GM12878 (cell line): ENCODE data around the gene TMPRSS4. TPM values are rescaled to one million over a fixed set of nuclear protein-coding genes. Genes with fewer than 3 reads are reported as not detected.

Experiments
- ATAC-seq: fragments of 200-7000 bp; cut with Tn5 transposase; 3 replicates; pipeline ENCODE4 v1.9.1; 2020; ENCODE audit warnings: mild to moderate bottlenecking, moderate library complexity
- BruUV-seq: library from RNA; stranded (reverse); fragments of 400-500 nt; replicated peaks from 2 replicates; lab custom pipeline; 2021; lab: Mats Ljungman, UMichigan
- CTCF ChIA-PET: fragments of 300-600 bp; sonication (Branson Sonifier 250); formaldehyde crosslinking; extraction: SDS; loops from one replicate; lab custom pipeline; 2021; ENCODE audit warnings: inconsistent platforms; lab: Yijun Ruan, JAX
- POLR2A ChIA-PET: fragments of 350-600 bp; formaldehyde crosslinking; extraction: SDS; loops from one replicate; lab custom pipeline; 2021; ENCODE audit warnings: inconsistent platforms; lab: Charles Lee
- RAD21 ChIA-PET: fragments of 300-600 bp; sonication (Branson Sonifier 250); formaldehyde crosslinking; loops from one replicate; lab custom pipeline; 2023; ENCODE audit warnings: antibody characterized with exemption; ENCODE audit not compliant: unreplicated experiment; lab: Charles Lee
- SMC1A ChIA-PET: fragments of 300-600 bp; sonication (Branson Sonifier 250); formaldehyde crosslinking; loops from one replicate; lab custom pipeline; 2023; ENCODE audit not compliant: unreplicated experiment, uncharacterized antibody; lab: Charles Lee
- DNase-seq: peaks from one replicate; pipeline ENCODE4 v3.0.0-alpha.2; 2011; ENCODE audit warnings: low read depth, low spot score
- FAIRE-seq: peaks from 3 replicates; lab custom pipeline; 2011; peaks lifted over from hg19 to GRCh38; lab: Jason Lieb, UNC
- H2AFZ ChIP-seq: 2 replicates; pipeline ENCODE4 v1.6.0; 2011; ENCODE audit warnings: low read depth, low read length, control low read depth; ENCODE audit not compliant: control insufficient read depth
- H3K27ac ChIP-seq: 2 replicates; pipeline ENCODE4 v1.5.1; 2011; ENCODE audit warnings: control low read depth; ENCODE audit not compliant: control insufficient read depth, insufficient read depth
- H3K27me3 ChIP-seq, 2 experiments: replicated peaks in 1 of 2; 2 replicates each; pipeline versions ENCODE4 v1.6.0 to v1.6.1; 2011; ENCODE audit warnings: low read length in 1 of 2; ENCODE audit not compliant: control insufficient read depth in 2 of 2, insufficient read depth in 2 of 2
- H3K36me3 ChIP-seq, 2 experiments: 2 replicates each; pipeline ENCODE4 v1.5.1; 2011; ENCODE audit warnings: low read length in 1 of 2; ENCODE audit not compliant: control insufficient read depth in 2 of 2, insufficient read depth in 2 of 2
- H3K4me1 ChIP-seq: 2 replicates; pipeline ENCODE4 v1.6.1; 2011; ENCODE audit warnings: mild to moderate bottlenecking, low read length, moderate library complexity, mixed read lengths; ENCODE audit not compliant: control insufficient read depth, insufficient read depth
- H3K4me2 ChIP-seq: 2 replicates; pipeline ENCODE4 v1.6.0; 2011; ENCODE audit warnings: control low read depth; ENCODE audit not compliant: control insufficient read depth, insufficient read depth
- H3K4me3 ChIP-seq: fragments of 200-600 bp; sonication (generic); 2 replicates; pipeline ENCODE4 v1.5.1; 2016
- H3K79me2 ChIP-seq: 2 replicates; pipeline ENCODE4 v1.6.0; 2011; ENCODE audit warnings: low read length; ENCODE audit not compliant: control insufficient read depth, insufficient read depth
- H3K9ac ChIP-seq: 2 replicates; pipeline ENCODE4 v1.8.0; 2011; ENCODE audit warnings: low read length, control low read depth, mixed read lengths; ENCODE audit not compliant: control insufficient read depth, insufficient read depth
- H3K9me3 ChIP-seq: replicated peaks from 3 replicates; pipeline ENCODE4 v1.5.1; 2011; ENCODE audit warnings: mild to moderate bottlenecking, low read length; ENCODE audit not compliant: control insufficient read depth, insufficient read depth
- H4K20me1 ChIP-seq: 2 replicates; pipeline ENCODE4 v1.6.0; 2011; ENCODE audit not compliant: control insufficient read depth, insufficient read depth
- BHLHE40 ChIP-seq, 2 experiments: fragments of 450-650 bp in 1 of 2; IDR thresholded peaks; 2 replicates each; pipeline ENCODE4 v1.6.1; 2011 to 2017; ENCODE audit warnings: low read depth in 2 of 2, borderline replicate concordance in 1 of 2, improper control_type of control experiment in 1 of 2, low read length in 1 of 2, mild to moderate bottlenecking in 1 of 2
- CHD2 ChIP-seq: IDR thresholded peaks from 2 replicates; pipeline ENCODE4 v1.6.1; 2011; ENCODE audit warnings: low read depth, low read length, improper control_type of control experiment, borderline replicate concordance
- CHD4 ChIP-seq: fragments of 200-600 bp; sonication (generic); IDR thresholded peaks from 2 replicates; pipeline ENCODE4 v1.6.1; 2016; ENCODE audit warnings: mild to moderate bottlenecking
- DPF2 ChIP-seq: fragments of 450-650 bp; IDR thresholded peaks from 2 replicates; pipeline ENCODE4 v1.6.1; 2017; ENCODE audit warnings: mild to moderate bottlenecking
- EGR1 ChIP-seq, 2 experiments: IDR thresholded peaks; 1 replicate in 1 of 2; 2 replicates in 1 of 2; pipeline ENCODE4 v1.6.1; 2011 to 2012; ENCODE audit warnings: low read depth in 2 of 2, low read length in 2 of 2, borderline replicate concordance in 1 of 2, mild to moderate bottlenecking in 1 of 2, moderate library complexity in 1 of 2
- IKZF1 ChIP-seq: fragments of 450-650 bp; conservative IDR thresholded peaks from 2 replicates; pipeline ENCODE4 v1.6.1; 2017; ENCODE audit warnings: antibody characterized with exemption, mild to moderate bottlenecking
- MEF2A ChIP-seq: IDR thresholded peaks from 2 replicates; pipeline ENCODE4 v1.6.1; 2011; ENCODE audit warnings: low read depth, mild to moderate bottlenecking, low read length, moderate library complexity; ENCODE audit not compliant: insufficient read depth
- MEF2B ChIP-seq: fragments of 450-650 bp; IDR thresholded peaks from 2 replicates; pipeline ENCODE4 v1.6.1; 2018; ENCODE audit warnings: mild to moderate bottlenecking, moderate library complexity; ENCODE audit not compliant: partially characterized antibody, poor library complexity, severe bottlenecking
- MTA2 ChIP-seq: fragments of 450-650 bp; IDR thresholded peaks from 2 replicates; pipeline ENCODE4 v1.6.1; 2016; ENCODE audit warnings: low read depth, mild to moderate bottlenecking, moderate library complexity
- NR2F1 ChIP-seq: fragments of 450-650 bp; conservative IDR thresholded peaks from 2 replicates; pipeline ENCODE4 v1.6.1; 2017; ENCODE audit warnings: mild to moderate bottlenecking
- RCOR1 ChIP-seq: conservative IDR thresholded peaks from 2 replicates; pipeline ENCODE4 v1.6.1; 2012; ENCODE audit warnings: low read depth, low read length, improper control_type of control experiment
- ZZZ3 ChIP-seq: IDR thresholded peaks from 2 replicates; pipeline ENCODE4 v1.6.1; 2011; ENCODE audit warnings: low read depth; ENCODE audit not compliant: control insufficient read depth, insufficient read length
- WGBS: methylation state at CpG from one replicate; pipeline ENCODE4 v1.1.6; 2016; ENCODE audit warnings: low lambda C conversion rate; ENCODE audit not compliant: insufficient replicate concordance, insufficient coverage; ENCODE audit errors: missing lambda C conversion rate; 5-methylcytosine and 5-hydroxymethylcytosine counted together
- in situ Hi-C: fragments of 300-500 bp; cut with MboI; formaldehyde crosslinking; loops from 9 replicates; pipeline ENCODE4 v1.14.3; 2018; ENCODE audit warnings: mixed read lengths
- intact Hi-C: fragments of 100-400 bp; cut with micrococcal nuclease; formaldehyde crosslinking; loops from one replicate; pipeline ENCODE4 v1.14.2; 2022; ENCODE audit not compliant: unreplicated experiment
- polyA plus RNA-seq, 11 experiments: library from polyadenylated mRNA; depleted of rRNA in 4 of 11; unstranded in 6 of 11; stranded (reverse) in 5 of 11; fragments of >200 nt; fragmentation: Nextera tagmentation in 4 of 11; fragmentation: Illumina TruSeq in 1 of 11; extraction: Ambion mirVana in 4 of 11; extraction: Trizol in 1 of 11; gene quantifications; 1 replicate in 1 of 11; 2 replicates in 10 of 11; pipeline versions ENCODE4 v1.2.1 to v1.2.3, GENCODE V29; 2011 to 2016; ENCODE audit warnings: inconsistent platforms in 2 of 11, missing spikeins in 2 of 11, low read depth in 1 of 11
- total RNA-seq, 4 experiments: library from RNA; depleted of rRNA in 3 of 4; stranded (reverse); fragments of >200 nt in 3 of 4; fragmentation: Illumina TruSeq in 1 of 4; extraction: Trizol in 1 of 4; gene quantifications; 2 replicates each; pipeline versions ENCODE4 v1.2.1 to v1.2.3, GENCODE V29; 2013 to 2021
- TF ChIP-seq, protein P1 (sequence below): fragments of 450-650 bp; IDR thresholded peaks from 2 replicates; pipeline ENCODE4 v1.6.1; 2017; ENCODE audit warnings: mild to moderate bottlenecking, low read depth, inconsistent platforms; ENCODE audit not compliant: poor library complexity, severe bottlenecking
- TF ChIP-seq, protein P2 (sequence below): fragments of 450-650 bp; IDR thresholded peaks from 2 replicates; pipeline ENCODE4 v1.6.1; 2017; ENCODE audit warnings: low read depth, mild to moderate bottlenecking, moderate library complexity

The TMPRSS4 gene
- total and polyA plus RNA-seq, 10 of the 15 experiments (the other 5 are each of a cell fraction or from before 2014, with no cell fraction given): 0.14 to 0.26 TPM; not detected in 8

DNA sequence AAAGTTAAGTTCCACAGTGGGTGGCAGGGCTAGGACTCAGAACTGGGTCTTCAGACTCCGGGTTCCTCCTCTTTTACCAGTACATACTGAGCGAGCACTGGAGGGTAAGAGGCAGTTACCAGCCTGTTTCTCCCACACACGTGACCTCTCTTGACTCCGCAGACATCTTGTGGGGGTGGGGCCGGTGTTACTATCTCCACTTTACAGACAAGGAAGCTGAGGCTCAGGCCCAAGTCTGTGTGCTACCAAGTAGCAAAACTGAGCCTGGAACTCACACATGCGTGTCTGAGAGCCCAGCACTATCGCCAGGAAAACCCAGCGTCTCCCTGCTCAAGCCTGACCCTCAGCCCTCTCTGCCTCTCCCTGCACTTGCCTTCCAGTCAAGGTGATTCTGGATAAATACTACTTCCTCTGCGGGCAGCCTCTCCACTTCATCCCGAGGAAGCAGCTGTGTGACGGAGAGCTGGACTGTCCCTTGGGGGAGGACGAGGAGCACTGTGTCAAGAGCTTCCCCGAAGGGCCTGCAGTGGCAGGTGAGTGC lies 25.9 kb downstream of the TMPRSS4 start:
- no peak overlapping the region for H3K27ac ChIP-seq
- WGBS: 25% methylated on average over 13 of the region's 13 CpGs
- no peak overlapping the region for H3K9ac ChIP-seq
- no peak for TF ChIP-seq RCOR1
- peak; percentile 54 for TF ChIP-seq NR2F1
- H3K36me3 ChIP-seq: no peaks in the 10 kb centered on the region
- SMC1A ChIA-PET: interaction anchor here (0.7 to 1.7 kb wide), 2 partner anchors 20 to 275 kb away, joined by 3 read pairs; no protein-coding TSS in a partner anchor
- DNase-seq: no peak
- no peak overlapping the region for H3K4me2 ChIP-seq
- no peaks in the 10 kb centered on the region for H3K4me1 ChIP-seq
- CTCF ChIA-PET: interaction anchor here (0.7 kb wide), 1 partner anchor 108 kb away, joined by 3 read pairs; no protein-coding TSS in a partner anchor
- RAD21 ChIA-PET: no interaction called here
- FAIRE-seq: no peak
- no peak overlapping the region for H3K4me3 ChIP-seq
- H3K9me3 ChIP-seq: no peaks in the 10 kb centered on the region
- POLR2A ChIA-PET: no interaction called here
- BruUV-seq: no TSS peak
- no peak for ATAC-seq
- H3K79me2 ChIP-seq: no peaks in the 10 kb centered on the region
- no peaks in the 10 kb centered on the region; a peak in 2 of 4 replicates for H3K27me3 ChIP-seq
- in situ Hi-C loops (no loop called here), intact Hi-C loops (no loop called here)
- H4K20me1 ChIP-seq: no peaks in the 10 kb centered on the region
- no peak overlapping the region for H2AFZ ChIP-seq

DNA sequence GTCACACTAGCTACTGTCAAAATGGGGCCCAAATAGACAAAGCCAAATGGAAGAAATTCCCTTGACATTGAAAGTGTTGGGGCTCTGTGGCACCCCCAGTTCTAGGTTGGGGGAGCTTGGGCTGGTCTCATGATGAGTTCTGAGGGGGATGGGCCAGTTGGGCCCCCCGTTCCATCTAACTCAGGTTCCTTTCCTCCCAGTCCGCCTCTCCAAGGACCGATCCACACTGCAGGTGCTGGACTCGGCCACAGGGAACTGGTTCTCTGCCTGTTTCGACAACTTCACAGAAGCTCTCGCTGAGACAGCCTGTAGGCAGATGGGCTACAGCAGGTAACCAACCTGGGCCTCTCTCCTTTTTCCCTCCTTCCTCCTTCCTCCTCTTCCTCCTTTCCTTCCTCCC lies 27.6 kb downstream of the TMPRSS4 start:
- no peaks in the 10 kb centered on the region for H3K36me3 ChIP-seq
- WGBS: 64% methylated on average over 6 of the region's 6 CpGs
- no peak overlapping the region for H3K27ac ChIP-seq
- CTCF ChIA-PET: interaction anchor here (1.0 to 1.4 kb wide), 3 partner anchors 9 to 94 kb away, joined by 3 to 4 read pairs (median 3); no protein-coding TSS in a partner anchor
- H3K4me3 ChIP-seq: no peak overlapping the region
- ATAC-seq (no peak), FAIRE-seq (no peak), DNase-seq (no peak)
- no TSS peak for BruUV-seq
- in situ Hi-C loops: no loop called here
- H4K20me1 ChIP-seq: no peaks in the 10 kb centered on the region
- H2AFZ ChIP-seq: no peak overlapping the region
- no peak overlapping the region for H3K9ac ChIP-seq
- intact Hi-C loops: no loop called here
- RAD21 ChIA-PET: no interaction called here
- POLR2A ChIA-PET: no interaction called here
- H3K9me3 ChIP-seq: no peaks in the 10 kb centered on the region
- peaks cover 0 to 2% of the 10 kb centered on the region in 2 experiments; a peak in 2 of 4 replicates for H3K27me3 ChIP-seq
- H3K4me2 ChIP-seq: no peak overlapping the region
- no peaks in the 10 kb centered on the region for H3K79me2 ChIP-seq
- H3K4me1 ChIP-seq: no peaks in the 10 kb centered on the region
- SMC1A ChIA-PET: no interaction called here
- no peak for TF ChIP-seq CHD2
- no peak for TF ChIP-seq EGR1 (IDR thresholded peaks at IDR 0.05; ENCODE audit: borderline replicate concordance in 1 of 2, low read depth in 2 of 2, low read length in 2 of 2)
- no peak for TF ChIP-seq BHLHE40 (IDR thresholded peaks at IDR 0.05; ENCODE audit: borderline replicate concordance in 1 of 2, low read depth in 2 of 2, low read length in 1 of 2)
- TF ChIP-seq, protein P1, sequence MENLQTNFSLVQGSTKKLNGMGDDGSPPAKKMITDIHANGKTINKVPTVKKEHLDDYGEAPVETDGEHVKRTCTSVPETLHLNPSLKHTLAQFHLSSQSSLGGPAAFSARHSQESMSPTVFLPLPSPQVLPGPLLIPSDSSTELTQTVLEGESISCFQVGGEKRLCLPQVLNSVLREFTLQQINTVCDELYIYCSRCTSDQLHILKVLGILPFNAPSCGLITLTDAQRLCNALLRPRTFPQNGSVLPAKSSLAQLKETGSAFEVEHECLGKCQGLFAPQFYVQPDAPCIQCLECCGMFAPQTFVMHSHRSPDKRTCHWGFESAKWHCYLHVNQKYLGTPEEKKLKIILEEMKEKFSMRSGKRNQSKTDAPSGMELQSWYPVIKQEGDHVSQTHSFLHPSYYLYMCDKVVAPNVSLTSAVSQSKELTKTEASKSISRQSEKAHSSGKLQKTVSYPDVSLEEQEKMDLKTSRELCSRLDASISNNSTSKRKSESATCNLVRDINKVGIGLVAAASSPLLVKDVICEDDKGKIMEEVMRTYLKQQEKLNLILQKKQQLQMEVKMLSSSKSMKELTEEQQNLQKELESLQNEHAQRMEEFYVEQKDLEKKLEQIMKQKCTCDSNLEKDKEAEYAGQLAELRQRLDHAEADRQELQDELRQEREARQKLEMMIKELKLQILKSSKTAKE: no peak
- TF ChIP-seq CHD4: no peak
- no peak for TF ChIP-seq MEF2B
- no peak for TF ChIP-seq ZZZ3
- TF ChIP-seq DPF2: no peak
- no peak for TF ChIP-seq IKZF1
- no peak for TF ChIP-seq MEF2A
- TF ChIP-seq, protein P2, sequence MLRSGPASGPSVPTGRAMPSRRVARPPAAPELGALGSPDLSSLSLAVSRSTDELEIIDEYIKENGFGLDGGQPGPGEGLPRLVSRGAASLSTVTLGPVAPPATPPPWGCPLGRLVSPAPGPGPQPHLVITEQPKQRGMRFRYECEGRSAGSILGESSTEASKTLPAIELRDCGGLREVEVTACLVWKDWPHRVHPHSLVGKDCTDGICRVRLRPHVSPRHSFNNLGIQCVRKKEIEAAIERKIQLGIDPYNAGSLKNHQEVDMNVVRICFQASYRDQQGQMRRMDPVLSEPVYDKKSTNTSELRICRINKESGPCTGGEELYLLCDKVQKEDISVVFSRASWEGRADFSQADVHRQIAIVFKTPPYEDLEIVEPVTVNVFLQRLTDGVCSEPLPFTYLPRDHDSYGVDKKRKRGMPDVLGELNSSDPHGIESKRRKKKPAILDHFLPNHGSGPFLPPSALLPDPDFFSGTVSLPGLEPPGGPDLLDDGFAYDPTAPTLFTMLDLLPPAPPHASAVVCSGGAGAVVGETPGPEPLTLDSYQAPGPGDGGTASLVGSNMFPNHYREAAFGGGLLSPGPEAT: no peak
- no peak for TF ChIP-seq MTA2
